Liver (tissue), 9 donors: ENCODE results near the gene TMF1. TPM values are rescaled to one million over a fixed set of nuclear protein-coding genes. Genes with fewer than 3 reads are reported as not detected.

Source experiments
- DNase-seq: peaks from one replicate; pipeline ENCODE4 v3.0.0-alpha.2; 2017; ENCODE audit warnings: low spot score
- H3K27ac ChIP-seq, 2 donors: one replicate each; pipeline ENCODE4 v1.7.0; 2013; ENCODE audit warnings: inconsistent platforms in 2 of 2, low read length in 2 of 2, control low read depth in 1 of 2, low read depth in 1 of 2, mild to moderate bottlenecking in 1 of 2
- H3K27me3 ChIP-seq, 4 donors: one replicate each; pipeline versions ENCODE4 v1.6.1 to v1.7.0; 2013; ENCODE audit warnings: low read length in 3 of 4, inconsistent platforms in 1 of 4, mild to moderate bottlenecking in 1 of 4, moderate library complexity in 1 of 4; ENCODE audit not compliant: control insufficient read depth in 4 of 4, insufficient read depth in 4 of 4
- H3K36me3 ChIP-seq, 4 donors: one replicate each; pipeline versions ENCODE4 v1.6.1 to v1.7.0; 2013; ENCODE audit warnings: low read length in 3 of 4, mild to moderate bottlenecking in 3 of 4, low read depth in 1 of 4, moderate library complexity in 1 of 4; ENCODE audit not compliant: control insufficient read depth in 4 of 4, insufficient read depth in 3 of 4
- H3K4me1 ChIP-seq, 4 donors: one replicate each; pipeline versions ENCODE4 v1.6.1 to v1.7.0; 2013; ENCODE audit warnings: low read length in 3 of 4, mild to moderate bottlenecking in 3 of 4, moderate library complexity in 1 of 4; ENCODE audit not compliant: control insufficient read depth in 4 of 4, insufficient read depth in 4 of 4
- H3K4me3 ChIP-seq, 3 donors: one replicate each; pipeline versions ENCODE4 v1.6.1 to v1.7.0; 2013; ENCODE audit warnings: low read length in 3 of 3, control low read depth in 1 of 3, low read depth in 1 of 3, mild to moderate bottlenecking in 1 of 3
- H3K9ac ChIP-seq, 2 donors: one replicate each; pipeline ENCODE4 v1.7.0; 2013; ENCODE audit warnings: low read length in 2 of 2, mild to moderate bottlenecking in 2 of 2, moderate library complexity in 2 of 2, control low read depth in 1 of 2, low read depth in 1 of 2
- H3K9me3 ChIP-seq, 4 donors: one replicate each; pipeline versions ENCODE4 v1.6.1 to v1.7.0; 2013; ENCODE audit warnings: low read length in 3 of 4; ENCODE audit not compliant: control insufficient read depth in 4 of 4
- ATF3 ChIP-seq: IDR thresholded peaks from 2 replicates; pipeline ENCODE4 v1.6.1; 2016; ENCODE audit warnings: antibody characterized with exemption
- CTCF ChIP-seq: fragments of 150-350 bp; IDR thresholded peaks from 2 replicates; pipeline ENCODE4 v1.5.1; 2017; ENCODE audit warnings: improper control_type of control experiment, low read depth, low read length; ENCODE audit not compliant: missing input control
- EGR1 ChIP-seq, 2 donors: IDR thresholded peaks; 2 replicates each; pipeline ENCODE4 v1.6.1; 2016 to 2018; ENCODE audit warnings: antibody characterized with exemption in 2 of 2, low read depth in 2 of 2
- FOXA1 ChIP-seq: IDR thresholded peaks from 2 replicates; pipeline ENCODE4 v1.6.1; 2016; ENCODE audit warnings: antibody characterized with exemption
- FOXA2 ChIP-seq: IDR thresholded peaks from 2 replicates; pipeline ENCODE4 v1.6.1; 2016; ENCODE audit warnings: antibody characterized with exemption
- GABPA ChIP-seq, 2 donors: IDR thresholded peaks in 1 of 2; conservative IDR thresholded peaks in 1 of 2; 2 replicates each; pipeline ENCODE4 v1.6.1; 2016; ENCODE audit warnings: antibody characterized with exemption in 2 of 2, mild to moderate bottlenecking in 1 of 2, moderate library complexity in 1 of 2
- HNF4A ChIP-seq, 2 donors: conservative IDR thresholded peaks; 2 replicates each; pipeline ENCODE4 v1.6.1; 2016; ENCODE audit warnings: antibody characterized with exemption in 2 of 2, mild to moderate bottlenecking in 2 of 2
- HNF4G ChIP-seq: IDR thresholded peaks from 2 replicates; pipeline ENCODE4 v1.6.1; 2016; ENCODE audit warnings: antibody characterized with exemption
- JUND ChIP-seq, 2 donors: IDR thresholded peaks; 2 replicates each; pipeline ENCODE4 v1.6.1; 2016; ENCODE audit warnings: antibody characterized with exemption in 2 of 2
- MAX ChIP-seq: IDR thresholded peaks from 2 replicates; pipeline ENCODE4 v1.6.1; 2016; ENCODE audit warnings: antibody characterized with exemption
- RAD21 ChIP-seq, 2 donors: IDR thresholded peaks; 2 replicates each; pipeline ENCODE4 v1.6.1; 2016; ENCODE audit warnings: antibody characterized with exemption in 2 of 2, mild to moderate bottlenecking in 2 of 2
- REST ChIP-seq: IDR thresholded peaks from 2 replicates; pipeline ENCODE4 v1.6.1; 2016; ENCODE audit warnings: antibody characterized with exemption, mild to moderate bottlenecking
- RXRA ChIP-seq, 2 donors: IDR thresholded peaks; 2 replicates each; pipeline ENCODE4 v1.6.1; 2017 to 2018; ENCODE audit warnings: antibody characterized with exemption in 2 of 2, mild to moderate bottlenecking in 1 of 2
- SP1 ChIP-seq: IDR thresholded peaks from 2 replicates; pipeline ENCODE4 v1.6.1; 2018; ENCODE audit warnings: antibody characterized with exemption, mild to moderate bottlenecking
- TAF1 ChIP-seq: conservative IDR thresholded peaks from 2 replicates; pipeline ENCODE4 v1.6.1; 2016; ENCODE audit warnings: antibody characterized with exemption, mild to moderate bottlenecking
- YY1 ChIP-seq: IDR thresholded peaks from 2 replicates; pipeline ENCODE4 v1.6.1; 2016; ENCODE audit warnings: antibody characterized with exemption, mild to moderate bottlenecking
- ZBTB33 ChIP-seq: IDR thresholded peaks from 2 replicates; pipeline ENCODE4 v1.6.1; 2016; ENCODE audit warnings: antibody characterized with exemption
- WGBS: extraction: QIAGEN DNeasy Blood & Tissue Kit; methylation state at CpG from one replicate; pipeline ENCODE4 v1.1.7; 2013; 5-methylcytosine and 5-hydroxymethylcytosine counted together
- polyA plus RNA-seq, 2 donors: library from polyadenylated mRNA; stranded (reverse) in 1 of 2; unstranded in 1 of 2; fragments of 200-250 nt in 1 of 2; fragments of >200 nt in 1 of 2; fragmentation: Nextera tagmentation in 1 of 2; extraction: Ambion mirVana in 1 of 2; gene quantifications; one replicate each; pipeline versions ENCODE4 v1.2.1 to v1.2.3, GENCODE V29; 2013 to 2015
- total RNA-seq, 2 donors: library from RNA; depleted of rRNA; stranded (reverse); fragments of >200 nt; gene quantifications; one replicate each; pipeline ENCODE4 v1.2.3, GENCODE V29; 2014
- donor health status: healthy.
- donor health status: healthy.
- donor health status: healthy.
- donor health status: healthy.
- donor health status: healthy.

TMF1 gene
- 10 to 100 TPM; 11.3 to 19.4 TPM for total RNA-seq
- polyA plus RNA-seq: 1 to 10 TPM; 5.5 to 5.9 TPM

- TF ChIP-seq GABPA (IDR thresholded peaks at IDR 0.05 in 1 of 2, conservative IDR thresholded peaks at IDR 0.05 in 1 of 2): peak; percentile 91 to 98
- TF ChIP-seq CTCF: no peak
- TF ChIP-seq SP1: no peak
- no peak for TF ChIP-seq RAD21 (IDR thresholded peaks at IDR 0.05)
- TF ChIP-seq RXRA (IDR thresholded peaks at IDR 0.05): peak in 1 of 2 donors; percentile 24
- TF ChIP-seq MAX: peak; percentile 45
- TF ChIP-seq FOXA1: peak; percentile 39
- peak; percentile 26 for TF ChIP-seq TAF1
- peak; percentile 86 for TF ChIP-seq ZBTB33
- no peak for TF ChIP-seq ATF3
- TF ChIP-seq HNF4G: no peak
- TF ChIP-seq FOXA2: no peak
- peak; percentile 75 for TF ChIP-seq YY1
- TF ChIP-seq HNF4A (conservative IDR thresholded peaks at IDR 0.05): peak in 1 of 2 donors; percentile 39
- TF ChIP-seq EGR1 (IDR thresholded peaks at IDR 0.05; ENCODE audit: low read depth in 2 of 2): no peak
- TF ChIP-seq REST: no peak
- TF ChIP-seq JUND (IDR thresholded peaks at IDR 0.05): peak in 1 of 2 donors; percentile 32
- H3K9ac ChIP-seq: peak within 1 kb of the TSS; percentile 78 to 89
- peak; percentile 97 for DNase-seq
- WGBS: under 1% methylated on average over 45 of the region's 45 CpGs
- H3K4me1 ChIP-seq: peaks cover 0 to 5% (median 2%) of the 10 kb centered on the region in 4 donors
- H3K4me3 ChIP-seq: peak within 1 kb of the TSS; percentile 61 to 91 (median 83)
- peak within 1 kb of the TSS; percentile 88 to 94 for H3K27ac ChIP-seq
- H3K27me3 ChIP-seq: no peaks in the 10 kb centered on the region
- peaks cover 2 to 27% (median 14%) of the 10 kb centered on the region in 4 donors for H3K36me3 ChIP-seq
- no peaks in the 10 kb centered on the region for H3K9me3 ChIP-seq
Measured at GRCh38 chr3:69051756-69052471, at the start of gene TMF1. Gene TMF1, minus strand, starts transcription at chr3:69052333. Its CDS starts 247 bp downstream, at chr3:69052086.
